Spleen (tissue), 7 donors: ENCODE data around the gene IL1RN.

Experiments used
- CTCF ChIP-seq, 11 experiments: fragments of 200-600 bp in 7 of 11; fragments of 450-650 bp in 4 of 11; sonication (generic) in 4 of 11; IDR thresholded peaks in 8 of 11; conservative IDR thresholded peaks in 3 of 11; 1 replicate in 7 of 11; 2 replicates in 4 of 11; pipeline versions ENCODE4 v1.4.0 to v1.8.0; 2016 to 2021; ENCODE audit warnings: antibody characterized with exemption in 11 of 11, inconsistent platforms in 4 of 11, mild to moderate bottlenecking in 1 of 11
- POLR2A ChIP-seq, 3 donors: fragments of 450-650 bp; IDR thresholded peaks; one replicate each; pipeline ENCODE4 v1.5.1; 2017; ENCODE audit warnings: antibody characterized with exemption in 3 of 3, mild to moderate bottlenecking in 1 of 3
- POLR2AphosphoS5 ChIP-seq, 3 donors: sonication (generic); formaldehyde crosslinking; IDR thresholded peaks; one replicate each; pipeline ENCODE4 v1.5.1; 2017; ENCODE audit warnings: antibody characterized with exemption in 3 of 3
- donor health status: DM: no; HTN: no; CAD: no; lungs with moderate emphysema.
- donor health status: DM: no; HTN: no; CAD: no.
- donor health status: DM: no; HTN: no; CAD: no.

- no peak for TF ChIP-seq POLR2AphosphoS5 (IDR thresholded peaks at IDR 0.05)
- TF ChIP-seq CTCF (IDR thresholded peaks at IDR 0.05 in 8 of 11, conservative IDR thresholded peaks at IDR 0.05 in 3 of 11): no peak
- TF ChIP-seq POLR2A (IDR thresholded peaks at IDR 0.05): no peak
Observed at GRCh38 chr2:113155331-113155730, 27.9 kb downstream of the IL1RN start.
